Fibroblast of gingiva (primary cell): Measurements from ENCODE around the gene COQ2.
A peak's percentile ranks its signal among the peaks of the same experiment; 100 is the strongest.
"Not testable (repeated sequence)": the region's sequence is repeated elsewhere in the genome, so short reads cannot be mapped to it uniquely, and the experiment has no call there.

Experiments
- DNase-seq: peaks from one replicate; pipeline ENCODE4 v3.0.0-alpha.2; 2011; ENCODE audit warnings: low read depth

Gene COQ2

DNA sequence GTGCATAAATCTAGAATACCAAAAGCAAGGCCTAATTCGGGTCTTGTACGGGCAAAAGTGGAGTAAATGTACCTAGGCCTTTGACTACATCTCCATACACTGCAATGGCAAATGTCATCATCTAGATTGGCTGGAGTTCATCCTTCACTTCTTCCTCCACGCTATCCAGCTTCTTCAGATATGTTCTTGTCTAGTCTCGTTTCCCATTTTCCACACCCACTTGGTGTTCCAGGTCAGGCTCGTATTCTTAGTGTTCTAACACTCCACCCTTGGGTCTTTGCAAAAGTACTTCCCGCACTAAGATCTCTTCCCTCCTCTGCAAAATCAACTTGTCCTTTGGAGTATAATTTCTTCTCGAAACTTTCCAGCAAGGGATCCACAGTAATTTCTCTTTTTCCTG lies 1.4 kb downstream of the COQ2 start:
- no peak for DNase-seq

DNA sequence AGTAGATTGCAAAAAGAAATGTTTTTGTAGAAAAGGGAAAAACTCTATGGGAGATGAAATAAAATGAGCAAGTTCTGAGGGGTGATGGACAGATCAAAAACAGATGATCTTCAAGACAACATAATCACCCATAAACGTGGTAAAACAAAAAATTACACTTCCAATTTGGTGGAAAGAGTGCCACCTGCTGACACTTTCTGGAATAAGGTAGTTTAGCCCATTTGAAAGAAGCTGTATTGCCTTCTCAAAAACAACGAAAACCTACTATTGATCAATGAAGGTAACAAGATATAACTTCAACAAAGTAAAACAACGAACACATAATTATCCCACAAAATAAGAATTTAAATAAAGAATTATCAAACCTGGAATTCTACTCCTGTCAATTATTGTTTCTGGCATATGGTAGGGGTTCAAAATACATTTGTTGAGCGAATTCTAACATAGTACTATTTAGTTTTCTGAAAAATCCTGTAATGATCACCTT lies 2.5 kb downstream of the COQ2 start:
- peak; percentile 57 for DNase-seq

GRCh38 chr4:83281307-83281706 lies 3.3 kb downstream of the COQ2 start:
- DNase-seq, result no peak

GRCh38 chr4:83276299-83277040 lies 8.1 kb downstream of the COQ2 start:
- DNase-seq, result no peak

DNA sequence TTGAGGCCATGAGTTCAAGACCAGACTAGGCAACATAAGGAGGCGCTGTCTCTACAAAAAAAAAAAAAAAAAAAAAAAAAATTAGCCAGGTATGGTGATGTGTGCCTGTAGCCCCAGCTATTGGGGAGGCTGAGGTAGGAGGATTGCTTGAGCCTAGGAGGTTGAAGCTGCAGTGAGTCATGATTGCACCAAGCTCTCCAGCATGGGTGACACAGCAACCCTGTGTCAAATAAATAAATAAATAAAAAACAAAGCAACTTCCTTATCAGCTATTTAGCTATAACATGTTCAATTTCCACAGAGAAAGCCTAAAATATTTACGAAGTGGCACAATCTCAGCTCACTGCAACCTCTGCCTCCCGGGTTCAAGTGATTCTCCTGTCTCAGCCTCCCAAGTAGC lies 10.7 kb downstream of the COQ2 start:
- DNase-seq, result not testable (repeated sequence)

DNA sequence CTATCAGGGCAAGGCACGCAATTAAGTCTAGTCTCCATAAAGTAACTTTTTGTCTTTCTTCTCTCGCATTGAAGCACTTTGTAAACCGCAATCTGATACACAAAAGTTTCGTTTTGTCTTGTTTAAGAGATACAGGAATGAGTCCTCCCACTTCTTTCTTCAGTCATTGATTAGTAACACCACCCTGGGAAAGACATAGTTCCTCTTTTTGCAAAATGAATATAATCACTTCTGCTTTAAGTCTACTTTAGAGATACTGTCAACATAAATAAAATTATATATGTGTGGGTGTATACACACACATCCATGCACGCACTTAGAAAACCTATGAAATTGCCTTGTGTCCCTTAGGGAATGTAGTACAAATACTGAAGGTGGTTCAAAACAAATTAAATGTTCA lies 11.7 kb downstream of the COQ2 start:
- DNase-seq, result no peak

GRCh38 chr4:83269256-83269655 lies 15.3 kb downstream of the COQ2 start:
- DNase-seq, result no peak

DNA sequence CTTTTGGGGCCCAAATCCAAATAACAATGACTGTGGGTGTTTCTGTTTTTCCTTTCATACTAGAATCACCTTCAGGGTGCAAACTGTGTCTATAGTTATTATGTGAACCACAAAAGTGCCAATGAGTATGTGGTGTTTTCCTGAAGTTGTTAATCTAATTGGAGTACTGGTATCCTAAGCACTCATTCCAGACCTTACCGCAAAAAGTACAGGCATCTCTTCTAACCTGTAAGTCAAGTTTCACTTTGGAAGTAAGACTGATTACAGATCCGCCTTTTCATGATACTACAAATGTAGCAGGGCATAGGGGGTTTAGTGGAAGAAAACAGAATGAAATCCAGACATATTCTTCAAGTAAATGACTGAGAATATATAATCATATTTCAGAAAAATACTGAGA lies 16.1 kb downstream of the COQ2 start:
- no peak for DNase-seq

GRCh38 chr4:83267830-83268475 lies 16.6 kb downstream of the COQ2 start:
- DNase-seq, result no peak

GRCh38 chr4:83267121-83267829 lies 17.3 kb downstream of the COQ2 start:
- peak; percentile 99 for DNase-seq

DNA sequence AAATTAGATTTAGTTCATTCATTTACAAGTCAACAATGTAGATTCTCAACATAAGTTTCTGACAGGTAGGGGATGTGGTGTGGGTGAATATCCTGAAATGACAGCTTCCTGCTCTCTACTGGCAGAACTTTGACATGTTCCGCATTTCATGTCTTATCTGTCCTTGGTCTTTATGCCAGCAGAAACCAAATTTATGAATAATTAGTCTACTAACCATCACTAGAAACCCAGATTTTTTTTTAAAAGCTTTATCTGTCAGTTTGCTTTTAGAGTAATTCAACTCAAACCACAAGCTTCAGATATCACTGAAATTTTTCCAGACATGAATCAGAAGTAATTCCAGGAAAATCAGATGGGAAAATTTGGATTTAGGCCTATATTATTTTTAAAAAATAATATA lies 17.9 kb downstream of the COQ2 start:
- no peak for DNase-seq

DNA sequence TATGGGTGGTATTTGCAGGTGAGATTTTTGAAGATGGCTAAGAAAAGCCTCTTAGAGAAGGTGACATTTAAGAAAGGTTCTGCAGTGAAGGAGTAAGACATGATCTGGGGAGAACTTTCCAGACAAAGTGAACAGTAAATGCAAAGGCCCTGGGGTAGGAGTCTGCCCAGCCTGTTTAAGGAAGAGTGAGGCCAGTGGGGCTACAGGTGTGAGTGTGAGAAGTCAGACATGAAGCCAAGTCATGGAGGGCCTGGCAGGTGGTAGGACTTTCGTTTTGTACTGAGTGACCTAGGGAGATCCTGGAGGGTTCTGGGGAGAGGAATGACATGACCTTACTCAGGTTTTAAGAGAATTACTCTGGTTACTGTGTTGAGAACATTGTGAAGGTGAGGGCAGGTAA lies 21.5 kb downstream of the COQ2 start:
- DNase-seq, result no peak

- no peak for DNase-seq
Observed at GRCh38 chr4:83262682-83263081, 21.9 kb downstream of the COQ2 start.

- DNase-seq, result no peak
Observed at GRCh38 chr4:83261307-83261706, 23.3 kb downstream of the COQ2 start.

DNA sequence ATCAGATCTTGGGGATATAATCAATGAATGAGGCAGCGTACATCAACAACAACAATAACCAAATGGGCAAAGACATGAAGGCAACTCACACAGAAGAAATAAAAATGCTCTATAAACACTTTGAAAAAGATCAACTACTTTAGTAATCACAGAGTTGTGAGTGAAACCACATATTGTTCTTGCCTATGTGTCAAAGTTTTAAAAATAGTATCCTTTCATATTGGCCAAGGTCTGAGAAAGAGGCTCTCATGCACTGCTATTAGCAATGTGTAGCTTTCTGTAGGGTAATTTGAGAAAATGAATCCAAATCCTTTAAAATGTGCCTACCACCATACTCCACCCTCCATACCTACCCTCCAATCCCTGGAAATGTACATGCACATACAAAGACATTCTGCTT lies 25.0 kb downstream of the COQ2 start:
- peak; percentile 13 for DNase-seq

GRCh38 chr4:83258461-83258860 lies 26.1 kb downstream of the COQ2 start:
- peak; percentile 36 for DNase-seq

- DNase-seq, result no peak
Observed at GRCh38 chr4:83257811-83258210, 26.8 kb downstream of the COQ2 start.

DNA sequence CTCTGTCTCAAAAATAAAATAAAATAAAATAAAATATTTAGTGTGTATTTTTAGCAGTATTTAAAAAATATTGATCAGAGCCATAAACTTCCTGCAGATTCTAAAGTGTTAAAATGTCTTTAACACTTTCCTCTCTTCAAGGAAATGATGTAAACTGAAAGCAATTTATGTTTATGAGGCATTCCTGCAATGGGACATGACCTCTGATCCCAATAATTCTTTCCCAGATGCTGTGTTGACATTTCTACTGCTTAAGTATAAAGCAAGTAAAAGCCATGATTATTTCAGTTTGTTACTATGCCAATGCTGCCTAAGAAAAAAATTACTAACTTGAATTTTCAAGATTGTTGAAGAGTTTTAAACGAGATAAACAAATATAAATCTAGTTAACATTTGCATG lies 29.0 kb downstream of the COQ2 start:
- peak; percentile 90 for DNase-seq

DNA sequence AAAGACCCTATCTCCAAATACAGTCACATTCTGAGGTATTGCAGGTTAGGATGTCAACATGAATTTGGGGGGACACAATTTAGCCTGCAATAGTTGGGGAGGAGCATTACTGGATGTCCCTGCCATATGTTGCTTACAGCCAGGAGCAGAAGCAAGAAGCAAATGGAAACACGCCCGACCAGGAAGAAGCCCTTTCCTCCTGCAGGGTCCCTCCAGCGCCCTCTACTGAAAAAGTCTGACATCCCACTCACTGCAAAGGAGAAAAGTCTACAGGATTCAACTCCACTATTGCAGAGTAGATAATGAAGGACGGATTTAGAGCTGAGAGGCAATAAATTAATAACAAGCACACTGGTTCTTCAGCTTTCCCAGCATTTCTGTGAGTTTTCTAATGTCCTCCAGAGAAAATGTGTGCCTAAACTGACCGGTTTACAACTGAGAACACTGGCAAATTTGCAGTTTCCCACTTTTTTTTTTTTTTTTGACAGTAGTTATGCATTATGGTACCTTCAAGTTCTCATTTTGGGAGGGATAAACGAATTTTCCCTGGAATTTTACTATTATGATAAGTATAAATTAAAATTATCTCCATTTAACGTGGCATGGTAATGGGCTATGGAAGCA lies 31.7 kb downstream of the COQ2 start:
- DNase-seq, result peak; percentile 72

DNA sequence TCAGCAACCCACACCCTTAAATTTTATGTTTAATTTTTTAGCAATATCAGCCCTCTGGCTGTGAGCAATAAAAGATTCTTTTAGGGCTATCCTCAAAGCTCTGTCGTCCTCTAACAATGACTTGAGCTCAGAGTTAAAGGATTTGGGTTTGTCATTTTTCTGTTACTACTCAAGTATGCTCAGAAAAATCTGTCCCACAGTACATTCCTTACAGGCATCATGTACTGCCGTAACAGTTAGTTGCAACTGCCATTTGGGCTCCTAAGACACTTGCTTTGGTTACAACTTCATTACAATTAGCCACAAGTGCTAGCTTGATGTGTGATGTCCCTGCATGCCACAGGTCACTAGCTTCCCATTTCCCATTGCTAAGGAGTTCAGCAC lies 33.2 kb downstream of the COQ2 start:
- no peak for DNase-seq

DNA sequence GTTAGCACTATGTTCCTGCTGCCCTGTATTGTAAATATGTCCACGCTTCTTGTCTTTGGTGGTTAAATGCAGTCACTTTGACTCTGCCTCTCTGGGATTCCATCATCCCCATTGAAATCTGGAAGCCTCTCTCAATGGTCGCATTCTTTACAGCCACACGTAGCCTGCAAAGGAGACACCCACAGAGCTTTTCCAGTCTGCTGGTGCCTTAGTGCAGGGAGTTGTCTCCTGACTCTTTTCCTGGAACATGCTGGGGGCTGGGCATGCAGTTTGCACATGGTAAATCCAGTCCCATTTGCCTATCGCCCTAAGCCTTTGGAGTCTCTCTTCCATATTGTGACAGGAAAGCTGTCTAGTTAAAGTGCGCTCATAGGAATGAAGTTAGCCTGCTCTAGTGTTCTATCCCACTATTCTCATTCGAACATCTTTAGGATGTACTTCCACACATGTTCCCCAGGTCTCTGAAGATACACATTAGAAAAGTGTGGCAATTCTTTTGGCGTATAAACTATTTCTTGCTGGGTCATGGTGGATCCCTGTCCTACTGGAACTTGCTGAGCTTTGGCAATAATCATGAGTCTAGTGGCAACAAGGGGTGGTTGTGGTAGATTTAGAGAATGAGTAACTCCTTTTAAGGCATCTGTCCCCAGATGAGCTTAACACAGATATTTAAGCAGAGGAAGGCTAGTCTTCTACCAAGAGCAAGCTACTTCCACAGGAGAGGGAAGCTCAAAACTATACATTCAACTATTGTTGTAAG lies 33.7 kb downstream of the COQ2 start:
- DNase-seq, result peak; percentile 54

DNA sequence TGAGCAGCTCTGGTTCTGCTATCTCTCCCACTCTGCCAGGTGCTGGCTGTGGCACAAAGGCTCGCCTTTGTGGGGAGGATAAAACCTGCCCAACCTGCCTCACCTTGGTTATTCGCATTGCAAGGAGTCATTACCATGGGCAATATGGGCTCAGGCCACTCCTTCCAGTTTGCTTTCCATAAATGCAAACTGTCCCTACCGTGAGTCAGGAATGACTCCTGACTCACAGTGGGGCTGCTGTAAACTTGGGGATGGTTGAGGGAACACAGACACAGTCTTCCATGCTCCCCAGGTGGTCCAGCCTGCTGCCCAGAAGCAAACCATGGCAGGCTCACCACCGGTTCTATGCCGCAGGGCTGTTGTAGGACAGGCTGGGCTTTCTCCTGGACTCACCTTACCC lies 36.1 kb downstream of the COQ2 start:
- DNase-seq, result no peak
